HG02943 (cell line): ENCODE results near the gene MYT1.

Experiments
- ATAC-seq: cut with Tn5 transposase; IDR thresholded peaks from one replicate; pipeline ENCODE4 v1.9.1; 2021; ENCODE audit warnings: mild to moderate bottlenecking, low read depth, moderate library complexity; ENCODE audit not compliant: unreplicated experiment

Gene MYT1

DNA sequence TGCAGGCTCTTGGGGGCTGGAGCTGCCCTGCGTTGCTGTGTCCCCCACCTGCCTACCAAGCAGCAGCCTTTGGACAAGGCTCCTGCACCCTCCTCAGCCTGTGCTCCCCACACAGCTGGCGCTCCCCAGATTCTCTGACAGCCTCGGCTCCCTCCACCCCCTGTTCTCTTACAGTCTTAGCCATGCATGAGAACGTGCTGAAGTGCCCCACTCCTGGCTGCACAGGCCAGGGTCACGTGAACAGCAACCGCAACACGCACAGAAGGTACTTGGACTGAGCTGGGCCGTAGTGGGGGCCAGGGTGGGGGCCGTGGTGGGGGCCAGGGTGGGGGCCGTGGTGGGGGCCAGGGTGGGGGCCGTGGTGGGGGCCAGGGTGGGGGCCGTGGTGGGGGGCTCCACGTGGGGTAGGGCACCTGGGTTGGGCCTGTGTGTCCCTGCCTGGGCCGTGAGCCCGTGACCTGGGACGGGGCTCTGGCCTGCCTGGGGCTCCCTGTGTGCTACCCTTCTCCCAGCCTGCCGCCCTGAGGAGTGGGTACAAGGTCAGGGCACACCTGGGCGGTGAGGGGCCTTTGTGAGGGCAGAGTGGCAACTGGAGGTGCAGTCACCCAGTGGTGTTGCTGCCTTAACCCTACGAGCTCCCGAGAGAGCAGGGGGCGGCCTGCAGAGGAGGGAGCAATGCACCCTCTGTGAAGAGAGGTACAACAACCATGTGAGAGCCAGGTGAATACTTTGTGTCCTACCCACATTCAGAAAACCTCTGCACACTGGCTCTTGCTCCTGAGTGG lies 47.8 kb downstream of the MYT1 start:
- ATAC-seq = no peak

DNA sequence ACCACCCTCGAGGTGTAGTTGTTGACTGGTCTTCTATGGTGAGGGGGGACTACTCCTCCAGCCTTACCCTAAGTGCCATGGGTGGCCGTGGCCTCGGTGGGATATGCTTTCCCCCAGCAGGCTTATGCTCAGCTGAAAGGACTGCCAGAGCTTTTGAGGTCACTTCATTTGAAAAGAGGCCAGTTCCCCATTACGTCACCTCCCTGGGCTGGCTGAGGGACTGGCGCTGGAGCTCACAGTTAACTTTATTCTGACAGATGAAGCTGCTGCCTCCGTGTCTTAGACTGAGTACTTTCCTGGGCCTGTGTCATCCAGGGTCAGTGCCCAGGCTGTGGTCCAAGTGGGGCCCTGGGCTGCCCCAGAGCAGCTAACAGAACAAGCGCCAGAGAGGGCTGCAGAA lies 48.5 kb downstream of the MYT1 start:
- ATAC-seq = no peak

GRCh38 chr20:64214113-64214512 lies 49.9 kb downstream of the MYT1 start:
- ATAC-seq = no peak

- no peak for ATAC-seq
Measured at GRCh38 chr20:64214952-64215351, 50.7 kb downstream of the MYT1 start.

DNA sequence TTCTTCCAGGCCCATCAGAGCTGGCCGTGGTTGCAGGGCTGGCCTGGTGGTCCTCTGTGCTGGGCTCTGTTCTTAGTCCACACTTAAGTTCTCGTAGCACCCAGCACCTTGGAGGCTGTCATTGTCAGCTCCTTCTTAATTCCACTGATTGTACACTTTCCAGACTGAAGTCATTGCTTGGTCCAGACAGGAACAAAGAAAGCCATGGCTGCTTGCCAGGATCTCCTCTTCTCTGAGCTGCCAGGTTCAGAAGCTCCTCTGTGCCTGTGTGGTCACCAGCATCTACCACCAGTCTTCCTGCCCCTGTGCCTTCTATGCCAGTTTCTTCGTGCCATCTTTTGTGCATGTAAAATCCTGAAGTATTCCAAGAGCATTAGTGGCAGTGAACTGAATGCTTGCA lies 51.8 kb downstream of the MYT1 start:
- no peak for ATAC-seq

GRCh38 chr20:64216910-64217309 lies 52.7 kb downstream of the MYT1 start:
- ATAC-seq = no peak

GRCh38 chr20:64217539-64218221 lies 53.4 kb downstream of the MYT1 start:
- ATAC-seq = no peak

DNA sequence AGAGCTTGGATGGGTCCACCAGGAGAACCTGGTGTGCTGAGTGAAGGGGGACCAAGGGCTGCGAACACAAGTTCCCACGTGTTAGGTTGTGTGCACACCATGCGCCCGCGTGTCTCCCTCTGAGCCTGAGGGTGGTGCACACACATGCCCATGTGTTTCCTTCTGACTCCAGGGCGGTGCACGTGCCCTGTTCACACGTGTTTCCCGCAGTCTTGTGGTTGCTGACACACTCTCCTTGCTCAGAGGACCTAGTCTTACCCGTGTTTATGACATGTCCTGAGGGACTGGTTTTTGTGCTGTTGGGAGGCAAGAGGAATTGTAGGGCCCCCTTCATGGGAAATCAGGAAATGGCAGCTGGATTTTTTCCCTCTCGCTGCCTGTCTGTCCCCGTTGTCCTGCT lies 55.0 kb downstream of the MYT1 start:
- ATAC-seq = no peak

DNA sequence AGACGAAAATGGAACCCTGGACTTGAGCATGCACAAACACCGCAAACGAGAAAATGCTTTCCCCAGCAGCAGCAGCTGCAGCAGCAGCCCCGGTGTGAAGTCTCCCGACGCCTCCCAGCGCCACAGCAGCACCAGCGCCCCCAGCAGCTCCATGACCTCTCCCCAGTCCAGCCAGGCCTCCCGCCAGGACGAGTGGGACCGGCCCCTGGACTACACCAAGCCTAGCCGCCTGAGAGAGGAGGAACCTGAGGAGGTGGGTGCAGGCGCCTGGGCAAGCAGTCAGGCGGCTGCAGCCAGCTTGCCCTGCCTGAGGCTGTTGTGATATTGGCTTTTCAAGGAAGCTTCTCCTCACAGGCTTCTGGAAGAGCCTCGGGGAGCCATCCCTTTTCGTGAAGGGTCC lies 55.5 kb downstream of the MYT1 start:
- no peak for ATAC-seq

- no peak for ATAC-seq
Measured at GRCh38 chr20:64220420-64220819, 56.2 kb downstream of the MYT1 start.

- no peak for ATAC-seq
Measured at GRCh38 chr20:64220891-64221527, 56.8 kb downstream of the MYT1 start.

- ATAC-seq = no peak
Measured at GRCh38 chr20:64222291-64222735, 58.1 kb downstream of the MYT1 start.

- no peak for ATAC-seq
Measured at GRCh38 chr20:64222851-64223525, 58.7 kb downstream of the MYT1 start.

GRCh38 chr20:64223526-64224067 lies 59.3 kb downstream of the MYT1 start:
- ATAC-seq = no peak

DNA sequence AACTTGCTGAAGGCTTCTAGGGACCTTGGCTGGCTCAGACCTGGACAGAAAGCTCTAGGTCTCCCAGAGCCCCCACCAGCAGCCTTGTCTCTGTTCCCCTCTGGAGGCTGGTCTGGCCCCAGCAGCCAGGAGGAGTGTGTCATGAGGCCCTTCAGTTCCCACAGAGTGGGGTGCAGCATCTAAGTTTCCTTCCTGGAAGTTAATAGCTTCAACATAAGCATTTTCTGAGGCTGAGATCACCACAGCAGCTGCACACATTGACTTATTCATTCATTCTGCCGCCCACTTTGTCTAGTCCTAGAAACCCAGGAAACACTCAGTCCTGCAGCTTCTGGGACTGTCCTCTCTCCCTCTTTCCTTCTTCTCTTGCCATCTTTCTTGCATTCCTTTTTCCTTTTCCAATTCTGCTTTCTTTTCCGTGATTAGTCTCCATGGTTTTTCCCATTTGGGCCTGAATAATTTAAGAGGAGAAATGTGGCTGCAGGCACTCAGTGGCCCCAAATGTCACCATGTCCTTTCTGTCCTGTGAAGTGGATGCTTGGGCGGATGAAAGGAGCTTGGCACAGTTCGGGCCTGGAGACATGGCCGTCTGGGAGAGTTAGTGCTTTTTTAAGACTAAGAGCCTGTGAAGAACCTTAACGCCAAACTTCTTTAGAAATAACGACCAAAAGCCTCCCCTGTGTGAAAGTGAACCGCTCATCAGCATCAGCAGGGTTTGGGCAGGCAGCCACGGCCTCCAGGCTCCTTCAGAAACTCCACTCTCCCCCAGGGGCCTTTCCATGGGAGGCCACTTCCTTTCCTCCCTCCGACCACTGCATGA lies 60.3 kb downstream of the MYT1 start:
- ATAC-seq = no peak

DNA sequence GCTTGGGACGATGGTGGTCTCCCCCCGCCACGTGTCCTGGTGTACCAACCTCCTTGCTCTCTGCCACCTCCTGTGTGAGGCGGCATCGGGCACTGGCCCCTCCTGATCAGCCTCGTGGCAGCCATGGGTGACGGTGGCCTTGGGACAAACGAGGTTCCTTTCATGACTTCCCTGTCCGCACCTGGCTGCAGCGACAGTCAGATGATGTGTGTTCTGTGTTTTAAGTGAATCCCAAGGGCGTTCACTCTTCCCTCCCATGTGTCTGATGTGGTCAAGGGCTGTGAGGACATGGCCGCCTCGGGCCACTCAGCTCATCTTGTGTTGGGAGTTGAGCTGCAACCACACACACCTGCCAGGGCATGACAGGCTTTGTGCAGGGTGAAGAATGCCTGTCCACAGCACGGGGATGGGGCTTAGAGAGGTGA lies 60.9 kb downstream of the MYT1 start:
- no peak for ATAC-seq

DNA sequence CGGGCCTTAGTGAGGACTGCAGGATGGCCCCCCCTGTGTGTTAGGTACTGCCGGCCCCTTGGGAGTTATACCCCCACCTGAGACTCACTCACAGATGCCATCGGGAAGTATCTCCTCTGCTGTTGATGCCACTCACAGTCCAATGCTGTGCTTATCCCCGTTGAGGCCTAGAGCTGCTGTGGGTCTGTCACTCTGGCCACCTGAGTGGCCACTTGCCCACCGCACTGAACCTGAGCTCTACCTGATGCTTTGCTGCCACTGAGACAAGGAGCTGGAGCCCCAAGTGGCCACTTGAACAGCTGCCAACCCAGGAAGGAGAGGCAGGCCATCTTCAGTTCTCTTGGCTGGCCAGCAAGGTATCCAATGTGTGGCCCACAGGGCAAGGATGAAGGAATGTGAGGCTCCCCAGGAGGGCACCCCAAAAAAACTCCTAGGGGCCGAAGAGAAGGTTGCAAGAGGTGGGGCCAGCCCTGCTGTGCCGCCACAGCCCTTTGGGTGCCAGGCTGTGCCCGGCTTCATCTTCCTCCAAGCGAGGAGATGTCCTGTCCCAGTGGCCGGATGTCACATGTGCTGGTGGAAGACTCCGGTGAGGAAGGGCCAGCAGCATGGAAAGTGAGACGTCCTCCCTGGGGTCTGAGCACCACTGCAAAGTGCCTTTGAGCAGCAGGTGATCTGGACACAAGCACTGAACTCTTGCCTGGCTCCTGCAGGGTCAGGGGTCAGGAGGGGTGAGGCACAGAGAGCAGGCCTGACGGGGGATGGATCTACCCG lies 61.8 kb downstream of the MYT1 start:
- no peak for ATAC-seq

- ATAC-seq = no peak
Measured at GRCh38 chr20:64226686-64227580, 62.7 kb downstream of the MYT1 start.
